Right lobe of liver (tissue), 4 donors: ENCODE measurements around the gene DET1.

Source experiments
- POLR2A ChIP-seq: fragments of 450-650 bp; IDR thresholded peaks from one replicate; pipeline ENCODE4 v1.6.1; 2017; ENCODE audit warnings: antibody characterized with exemption, mild to moderate bottlenecking
- TF ChIP-seq, protein P1 (sequence below), 4 donors: fragments of 200-600 bp in 3 of 4; fragments of 450-650 bp in 1 of 4; IDR thresholded peaks; one replicate each; pipeline versions ENCODE4 v1.5.1 to v1.8.0; 2016 to 2022; ENCODE audit warnings: antibody characterized with exemption in 4 of 4, mild to moderate bottlenecking in 2 of 4
- donor health status: DM: no; HTN: no; CAD: no.
- donor health status: DM: no; HTN: no; CAD: no.
- donor health status: DM: no; HTN: yes; CAD: no.

DNA sequence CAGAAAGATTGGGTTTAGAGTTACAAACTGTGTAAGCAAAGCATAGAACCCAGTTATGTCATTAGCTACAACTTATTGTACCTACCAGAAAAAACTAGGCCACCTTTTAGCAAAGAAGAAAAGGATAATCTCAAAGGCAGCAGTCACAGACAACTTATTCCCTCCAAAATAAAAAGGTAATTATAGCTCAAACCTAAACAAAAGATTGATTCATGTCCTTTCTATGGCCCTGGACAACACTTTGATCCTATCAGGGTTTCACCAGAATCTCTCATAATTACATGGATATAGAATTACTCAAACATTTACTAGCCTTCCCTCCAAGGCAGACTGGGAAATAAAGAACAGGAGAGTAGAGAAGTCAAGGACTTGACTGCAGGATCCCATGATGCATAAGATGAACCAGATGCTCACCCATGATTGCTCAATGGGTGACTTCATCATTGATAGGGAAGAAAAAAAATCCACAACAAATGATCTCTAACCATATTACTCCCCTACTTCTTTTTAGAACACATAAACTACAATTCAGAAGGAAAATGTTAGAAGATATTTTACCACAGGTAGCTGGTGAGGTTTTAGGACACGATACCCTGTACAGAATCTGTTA lies 17.4 kb downstream of the DET1 start:
- no peak for TF ChIP-seq POLR2A
- TF ChIP-seq, protein P1, sequence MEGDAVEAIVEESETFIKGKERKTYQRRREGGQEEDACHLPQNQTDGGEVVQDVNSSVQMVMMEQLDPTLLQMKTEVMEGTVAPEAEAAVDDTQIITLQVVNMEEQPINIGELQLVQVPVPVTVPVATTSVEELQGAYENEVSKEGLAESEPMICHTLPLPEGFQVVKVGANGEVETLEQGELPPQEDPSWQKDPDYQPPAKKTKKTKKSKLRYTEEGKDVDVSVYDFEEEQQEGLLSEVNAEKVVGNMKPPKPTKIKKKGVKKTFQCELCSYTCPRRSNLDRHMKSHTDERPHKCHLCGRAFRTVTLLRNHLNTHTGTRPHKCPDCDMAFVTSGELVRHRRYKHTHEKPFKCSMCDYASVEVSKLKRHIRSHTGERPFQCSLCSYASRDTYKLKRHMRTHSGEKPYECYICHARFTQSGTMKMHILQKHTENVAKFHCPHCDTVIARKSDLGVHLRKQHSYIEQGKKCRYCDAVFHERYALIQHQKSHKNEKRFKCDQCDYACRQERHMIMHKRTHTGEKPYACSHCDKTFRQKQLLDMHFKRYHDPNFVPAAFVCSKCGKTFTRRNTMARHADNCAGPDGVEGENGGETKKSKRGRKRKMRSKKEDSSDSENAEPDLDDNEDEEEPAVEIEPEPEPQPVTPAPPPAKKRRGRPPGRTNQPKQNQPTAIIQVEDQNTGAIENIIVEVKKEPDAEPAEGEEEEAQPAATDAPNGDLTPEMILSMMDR (IDR thresholded peaks at IDR 0.05): no peak
